SU-DHL-6 (cell line): ENCODE results near the gene RABEP2.

Experiments used
- H2AFZ ChIP-seq: fragments of 200-600 bp; sonication (generic); 2 replicates; pipeline ENCODE4 v1.6.1; 2014; ENCODE audit warnings: low read depth, mild to moderate bottlenecking, moderate library complexity, mixed read lengths, antibody characterized with exemption, low read length; ENCODE audit not compliant: severe bottlenecking
- H3F3A ChIP-seq: fragments of 200-600 bp; shearing (Covaris generic); 2 replicates; pipeline ENCODE4 v1.6.0; 2016; ENCODE audit warnings: antibody characterized with exemption, mild to moderate bottlenecking; ENCODE audit not compliant: insufficient read depth
- H3K27ac ChIP-seq: fragments of 200-600 bp; sonication (generic); 2 replicates; pipeline ENCODE4 v1.5.1; 2016; ENCODE audit warnings: low read depth, mild to moderate bottlenecking, low read length, moderate library complexity, mixed read lengths
- H3K27me3 ChIP-seq: fragments of 200-600 bp; sonication (generic), shearing (Covaris generic); 2 replicates; pipeline ENCODE4 v1.6.0; 2014; ENCODE audit warnings: mild to moderate bottlenecking, low read length
- H3K36me3 ChIP-seq: fragments of 200-600 bp; sonication (generic); 2 replicates; pipeline ENCODE4 v1.6.1; 2014; ENCODE audit warnings: mild to moderate bottlenecking, low read length, mixed read lengths
- H3K4me2 ChIP-seq: fragments of 300-600, 200-600 bp; shearing (Covaris generic), sonication (generic); 2 replicates; pipeline ENCODE4 v1.6.0; 2014; ENCODE audit warnings: low read length, low read depth, mild to moderate bottlenecking; ENCODE audit not compliant: poor library complexity, severe bottlenecking
- H3K4me3 ChIP-seq: fragments of 200-600 bp; sonication (generic); 2 replicates; pipeline ENCODE4 v1.5.1; 2014; ENCODE audit warnings: antibody characterized with exemption, low read length, mild to moderate bottlenecking, mixed read lengths; ENCODE audit not compliant: insufficient read depth, poor library complexity, severe bottlenecking
- H3K79me2 ChIP-seq: fragments of 200-600 bp; sonication (generic); 2 replicates; pipeline ENCODE4 v1.6.1; 2014; ENCODE audit warnings: mild to moderate bottlenecking, low read length, moderate library complexity; ENCODE audit not compliant: insufficient read depth
- H3K9ac ChIP-seq: fragments of 200-600 bp; sonication (generic); 2 replicates; pipeline ENCODE4 v1.7.0; 2014; ENCODE audit warnings: mild to moderate bottlenecking, low read length
- H3K9me2 ChIP-seq: fragments of 200-600 bp; sonication (generic); replicated peaks from 2 replicates; pipeline ENCODE4 v1.6.1; 2014; ENCODE audit warnings: low read length; ENCODE audit not compliant: insufficient read depth
- H3K9me3 ChIP-seq: fragments of 200-600 bp; sonication (generic); 2 replicates; pipeline ENCODE4 v1.6.1; 2014; ENCODE audit warnings: low read length, mixed read lengths; ENCODE audit not compliant: insufficient read depth
- H4K20me1 ChIP-seq: fragments of 200-600 bp; sonication (generic); 2 replicates; pipeline ENCODE4 v1.6.1; 2014; ENCODE audit warnings: low read depth, mild to moderate bottlenecking, antibody characterized with exemption, low read length, moderate library complexity, mixed read lengths
- CTCF ChIP-seq: fragments of 200-600 bp; sonication (generic); IDR thresholded peaks from one replicate; pipeline ENCODE4 v1.5.1; 2017; ENCODE audit warnings: antibody characterized with exemption, mild to moderate bottlenecking, low read length, moderate library complexity; ENCODE audit not compliant: insufficient read depth, poor library complexity, severe bottlenecking
- EZH2phosphoT487 ChIP-seq: fragments of 200-600 bp; sonication (generic), shearing (Covaris generic); conservative IDR thresholded peaks from 2 replicates; pipeline ENCODE4 v1.6.1; 2018; ENCODE audit warnings: mild to moderate bottlenecking, antibody characterized with exemption, low read length, moderate library complexity, mixed read lengths

The RABEP2 gene

GRCh38 chr16:28918698-28919097, 6.3 kb downstream of the RABEP2 start:
- Histone ChIP-seq H3K27ac (no peak overlapping the region), H3K36me3 (no peaks in the 10 kb centered on the region), H4K20me1 (no peaks in the 10 kb centered on the region), H3K9ac (no peak overlapping the region), H3K79me2 (peaks cover 7% of the 10 kb centered on the region; the same call in 1 of the 2 replicates), H3K4me2 (no peak overlapping the region), H2AFZ (no peak overlapping the region), H3K4me3 (no peak overlapping the region), H3F3A (peaks cover 4% of the 10 kb centered on the region; the same call in 1 of the 2 replicates), H3K27me3 (no peaks in the 10 kb centered on the region), H3K9me2 (no peaks in the 10 kb centered on the region), H3K9me3 (no peaks in the 10 kb centered on the region)
- TF ChIP-seq CTCF: no peak
- TF ChIP-seq EZH2phosphoT487: no peak

GRCh38 chr16:28917095-28917494, 7.9 kb downstream of the RABEP2 start:
- H3K36me3 ChIP-seq: no peaks in the 10 kb centered on the region
- H3K27ac ChIP-seq: no peak overlapping the region
- H3K79me2 ChIP-seq: no peaks in the 10 kb centered on the region

GRCh38 chr16:28915181-28915580, 9.9 kb downstream of the RABEP2 start:
- H2AFZ ChIP-seq: no peak overlapping the region

More at GRCh38 chr16:28917095-28917494, 7.9 kb downstream of the RABEP2 start:
- no peak overlapping the region for H2AFZ ChIP-seq
- no peak overlapping the region for H3K4me2 ChIP-seq
- no peak overlapping the region for H3K4me3 ChIP-seq
- no peaks in the 10 kb centered on the region for H3F3A ChIP-seq
- no peaks in the 10 kb centered on the region for H3K27me3 ChIP-seq
- H4K20me1 ChIP-seq: no peaks in the 10 kb centered on the region
- H3K9me3 ChIP-seq: no peaks in the 10 kb centered on the region
- H3K9me2 ChIP-seq: no peaks in the 10 kb centered on the region
- H3K9ac ChIP-seq: no peak overlapping the region
- TF ChIP-seq CTCF (no peak), EZH2phosphoT487 (no peak)

More at GRCh38 chr16:28915181-28915580, 9.9 kb downstream of the RABEP2 start:
- no peak for TF ChIP-seq EZH2phosphoT487
- no peak for TF ChIP-seq CTCF
- H3K9me3 ChIP-seq: no peaks in the 10 kb centered on the region
- no peak overlapping the region for H3K27ac ChIP-seq
- H3K27me3 ChIP-seq: no peaks in the 10 kb centered on the region
- no peaks in the 10 kb centered on the region for H3K9me2 ChIP-seq
- H3K36me3 ChIP-seq: no peaks in the 10 kb centered on the region
- H4K20me1 ChIP-seq: no peaks in the 10 kb centered on the region
- no peak overlapping the region for H3K9ac ChIP-seq
- no peaks in the 10 kb centered on the region for H3K79me2 ChIP-seq
- H3F3A ChIP-seq: no peaks in the 10 kb centered on the region
- H3K4me2 ChIP-seq: no peak overlapping the region
- no peak overlapping the region for H3K4me3 ChIP-seq
